Panc1 (cell line): ENCODE results near the gene GAREM2. TPM values are rescaled to one million over a fixed set of nuclear protein-coding genes. Genes with fewer than 3 reads are reported as not detected.

ENCODE experiments used
- ATAC-seq: fragments of 200-7000 bp; cut with Tn5 transposase; 2 replicates; pipeline ENCODE4 v1.9.1; 2020; ENCODE audit warnings: mild to moderate bottlenecking, moderate library complexity
- BruUV-seq: library from RNA; stranded (reverse); fragments of 400-500 nt; replicated peaks from 2 replicates; lab custom pipeline; 2021; lab: Mats Ljungman, UMichigan
- CTCF ChIA-PET: fragments of 300-600 bp; sonication (Branson Sonifier 250); formaldehyde crosslinking; loops from one replicate; lab custom pipeline; 2022; ENCODE audit warnings: antibody characterized with exemption; lab: Charles Lee
- POLR2A ChIA-PET: fragments of 300-600 bp; sonication (Branson Sonifier 250); formaldehyde crosslinking; loops from one replicate; lab custom pipeline; 2022; ENCODE audit warnings: antibody characterized with exemption; lab: Charles Lee
- DNase-seq: peaks from one replicate; pipeline ENCODE4 v3.0.0-alpha.2; 2010; ENCODE audit warnings: low read depth, low spot score
- H3K27ac ChIP-seq: 2 replicates; pipeline ENCODE4 v1.5.1; 2011; ENCODE audit warnings: mild to moderate bottlenecking, low read length, inconsistent platforms
- H3K27me3 ChIP-seq: fragments of 200-500 bp; sonication (Bioruptor generic); 2 replicates; pipeline ENCODE4 v1.6.0; 2014; ENCODE audit warnings: low read length, inconsistent platforms; ENCODE audit not compliant: control insufficient read depth, insufficient read depth
- H3K36me3 ChIP-seq: fragments of 200-500 bp; sonication (Bioruptor generic); 2 replicates; pipeline ENCODE4 v1.5.1; 2014; ENCODE audit warnings: inconsistent platforms, mild to moderate bottlenecking, low read length, moderate library complexity; ENCODE audit not compliant: control insufficient read depth, insufficient read depth
- H3K4me1 ChIP-seq: 2 replicates; pipeline ENCODE4 v1.5.1; 2011; ENCODE audit warnings: inconsistent platforms, mild to moderate bottlenecking, low read length, moderate library complexity; ENCODE audit not compliant: control insufficient read depth, insufficient read depth
- H3K4me3 ChIP-seq, 2 experiments: 2 replicates each; pipeline ENCODE4 v1.5.1; 2011 to 2012; ENCODE audit warnings: low read depth in 2 of 2, low read length in 2 of 2, mild to moderate bottlenecking in 2 of 2, inconsistent platforms in 1 of 2, moderate library complexity in 1 of 2
- H3K9me3 ChIP-seq: fragments of 200-500 bp; sonication (Bioruptor generic); 2 replicates; pipeline ENCODE4 v1.5.1; 2014; ENCODE audit warnings: low read depth, mild to moderate bottlenecking, inconsistent platforms, low read length, moderate library complexity; ENCODE audit not compliant: control insufficient read depth, insufficient read depth
- POLR2AphosphoS5 ChIP-seq: IDR thresholded peaks from 2 replicates; pipeline ENCODE4 v1.6.1; 2012; ENCODE audit warnings: mild to moderate bottlenecking, low read depth, low read length, moderate library complexity
- SIN3A ChIP-seq: IDR thresholded peaks from 2 replicates; pipeline ENCODE4 v1.6.1; 2012; ENCODE audit warnings: low read depth, mild to moderate bottlenecking, low read length, moderate library complexity, borderline replicate concordance; ENCODE audit not compliant: insufficient read depth
- TCF7L2 ChIP-seq: IDR thresholded peaks from 2 replicates; pipeline ENCODE4 v1.6.1; 2011; ENCODE audit warnings: mild to moderate bottlenecking, low read depth, low read length, inconsistent platforms
- in situ Hi-C: cut with HindIII; loops from 2 replicates; pipeline ENCODE4 v1.10.0; 2016; ENCODE audit warnings: low sequenced_read_pairs, low pct_unique_long_range_greater_than_20kb
- intact Hi-C: fragments of 100-400 bp; cut with micrococcal nuclease; formaldehyde crosslinking; loops from one replicate; pipeline ENCODE4 v1.10.0; 2022; ENCODE audit not compliant: unreplicated experiment
- total RNA-seq: library from RNA; stranded (reverse); gene quantifications from one replicate; pipeline ENCODE4 v1.2.1, GENCODE V29; 2021; ENCODE audit not compliant: unreplicated experiment
- TF ChIP-seq, protein P1 (sequence below): fragments of 450-650 bp; IDR thresholded peaks from 2 replicates; pipeline ENCODE4 v1.5.1; 2017; ENCODE audit warnings: mild to moderate bottlenecking
- TF ChIP-seq, protein P2 (sequence below), 2 experiments: IDR thresholded peaks; 2 replicates each; pipeline ENCODE4 v1.6.1; 2011 to 2012; ENCODE audit warnings: low read depth in 2 of 2, control low read depth in 1 of 2, low read length in 1 of 2, mild to moderate bottlenecking in 1 of 2, moderate library complexity in 1 of 2; ENCODE audit not compliant: insufficient read depth in 1 of 2

Gene GAREM2
- total RNA-seq, 1 experiment from 2014 or later, result 12.4 TPM

DNA sequence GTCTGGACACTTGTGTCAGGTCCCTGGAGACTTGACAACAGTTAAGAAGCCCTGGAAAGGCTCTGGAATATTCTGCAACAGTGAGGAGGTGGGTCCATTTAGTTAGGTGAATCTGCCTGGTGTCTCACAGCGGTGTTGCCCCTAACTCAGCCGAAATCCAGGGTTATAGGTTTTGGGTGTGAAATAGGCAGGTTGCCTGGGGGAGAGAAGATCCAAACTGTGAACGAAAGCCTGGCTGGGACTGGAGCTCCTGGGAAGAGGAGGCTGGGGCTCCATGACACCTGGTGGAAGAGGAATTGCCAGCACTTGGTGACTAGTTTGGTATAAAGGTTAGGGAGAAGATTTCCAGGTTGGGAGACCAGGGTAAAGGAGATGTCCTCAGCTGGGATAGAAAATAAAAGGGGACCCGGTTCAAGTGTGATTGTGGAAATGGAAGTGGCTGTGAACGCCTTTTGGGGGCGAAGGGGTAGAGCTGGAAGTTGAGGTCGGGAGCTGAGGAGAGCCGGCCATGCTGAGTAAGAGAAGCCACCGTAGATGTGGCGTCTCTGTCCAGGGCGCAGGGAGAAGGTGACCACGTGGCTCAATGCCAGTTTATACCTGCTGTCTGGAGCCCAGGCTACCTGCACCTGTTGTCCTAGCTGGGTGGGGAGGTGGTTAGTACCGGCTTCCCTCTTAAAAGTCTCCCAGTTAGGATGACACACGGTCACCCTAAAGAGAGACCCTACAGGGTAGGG lies 3.0 kb upstream of the GAREM2 start:
- DNase-seq (no peak), ATAC-seq (no peak)
- in situ Hi-C loops, result no loop called here
- intact Hi-C loops, result no loop called here
- Histone ChIP-seq H3K27ac (no peak overlapping the region), H3K27me3 (no peaks in the 10 kb centered on the region), H3K4me1 (no peaks in the 10 kb centered on the region), H3K9me3 (no peaks in the 10 kb centered on the region), H3K4me3 (no peak overlapping the region), H3K36me3 (no peaks in the 10 kb centered on the region)
- ChIA-PET POLR2A (no interaction called here), CTCF (no interaction called here)
- BruUV-seq, result no TSS peak
- TF ChIP-seq SIN3A (no peak), POLR2AphosphoS5 (no peak), TCF7L2 (no peak)
- TF ChIP-seq, protein P1, sequence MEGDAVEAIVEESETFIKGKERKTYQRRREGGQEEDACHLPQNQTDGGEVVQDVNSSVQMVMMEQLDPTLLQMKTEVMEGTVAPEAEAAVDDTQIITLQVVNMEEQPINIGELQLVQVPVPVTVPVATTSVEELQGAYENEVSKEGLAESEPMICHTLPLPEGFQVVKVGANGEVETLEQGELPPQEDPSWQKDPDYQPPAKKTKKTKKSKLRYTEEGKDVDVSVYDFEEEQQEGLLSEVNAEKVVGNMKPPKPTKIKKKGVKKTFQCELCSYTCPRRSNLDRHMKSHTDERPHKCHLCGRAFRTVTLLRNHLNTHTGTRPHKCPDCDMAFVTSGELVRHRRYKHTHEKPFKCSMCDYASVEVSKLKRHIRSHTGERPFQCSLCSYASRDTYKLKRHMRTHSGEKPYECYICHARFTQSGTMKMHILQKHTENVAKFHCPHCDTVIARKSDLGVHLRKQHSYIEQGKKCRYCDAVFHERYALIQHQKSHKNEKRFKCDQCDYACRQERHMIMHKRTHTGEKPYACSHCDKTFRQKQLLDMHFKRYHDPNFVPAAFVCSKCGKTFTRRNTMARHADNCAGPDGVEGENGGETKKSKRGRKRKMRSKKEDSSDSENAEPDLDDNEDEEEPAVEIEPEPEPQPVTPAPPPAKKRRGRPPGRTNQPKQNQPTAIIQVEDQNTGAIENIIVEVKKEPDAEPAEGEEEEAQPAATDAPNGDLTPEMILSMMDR, result no peak
- TF ChIP-seq, protein P2, sequence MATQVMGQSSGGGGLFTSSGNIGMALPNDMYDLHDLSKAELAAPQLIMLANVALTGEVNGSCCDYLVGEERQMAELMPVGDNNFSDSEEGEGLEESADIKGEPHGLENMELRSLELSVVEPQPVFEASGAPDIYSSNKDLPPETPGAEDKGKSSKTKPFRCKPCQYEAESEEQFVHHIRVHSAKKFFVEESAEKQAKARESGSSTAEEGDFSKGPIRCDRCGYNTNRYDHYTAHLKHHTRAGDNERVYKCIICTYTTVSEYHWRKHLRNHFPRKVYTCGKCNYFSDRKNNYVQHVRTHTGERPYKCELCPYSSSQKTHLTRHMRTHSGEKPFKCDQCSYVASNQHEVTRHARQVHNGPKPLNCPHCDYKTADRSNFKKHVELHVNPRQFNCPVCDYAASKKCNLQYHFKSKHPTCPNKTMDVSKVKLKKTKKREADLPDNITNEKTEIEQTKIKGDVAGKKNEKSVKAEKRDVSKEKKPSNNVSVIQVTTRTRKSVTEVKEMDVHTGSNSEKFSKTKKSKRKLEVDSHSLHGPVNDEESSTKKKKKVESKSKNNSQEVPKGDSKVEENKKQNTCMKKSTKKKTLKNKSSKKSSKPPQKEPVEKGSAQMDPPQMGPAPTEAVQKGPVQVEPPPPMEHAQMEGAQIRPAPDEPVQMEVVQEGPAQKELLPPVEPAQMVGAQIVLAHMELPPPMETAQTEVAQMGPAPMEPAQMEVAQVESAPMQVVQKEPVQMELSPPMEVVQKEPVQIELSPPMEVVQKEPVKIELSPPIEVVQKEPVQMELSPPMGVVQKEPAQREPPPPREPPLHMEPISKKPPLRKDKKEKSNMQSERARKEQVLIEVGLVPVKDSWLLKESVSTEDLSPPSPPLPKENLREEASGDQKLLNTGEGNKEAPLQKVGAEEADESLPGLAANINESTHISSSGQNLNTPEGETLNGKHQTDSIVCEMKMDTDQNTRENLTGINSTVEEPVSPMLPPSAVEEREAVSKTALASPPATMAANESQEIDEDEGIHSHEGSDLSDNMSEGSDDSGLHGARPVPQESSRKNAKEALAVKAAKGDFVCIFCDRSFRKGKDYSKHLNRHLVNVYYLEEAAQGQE (IDR thresholded peaks at IDR 0.05; ENCODE audit: insufficient read depth in 1 of 2, low read depth in 2 of 2, low read length in 1 of 2), result no peak

DNA sequence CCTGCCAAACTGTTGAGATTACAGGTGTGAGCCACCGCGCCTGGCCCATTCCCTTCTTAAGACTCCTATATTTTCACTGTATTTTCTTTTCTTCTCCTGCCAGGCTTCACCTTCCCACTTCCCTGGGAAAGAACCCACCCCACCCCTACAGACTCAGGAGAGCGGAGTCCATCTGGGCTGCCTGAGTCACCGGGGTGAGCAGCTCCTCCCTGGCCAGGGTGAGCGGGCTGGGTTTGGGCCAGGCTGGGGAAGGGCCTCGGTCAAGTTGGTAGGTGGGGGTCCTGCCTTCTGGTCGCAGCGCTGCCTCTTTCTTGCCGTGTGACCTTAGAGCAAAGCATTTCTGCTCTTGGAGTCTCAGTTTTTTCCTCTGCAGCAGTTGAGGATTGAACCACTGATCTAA lies 2.1 kb upstream of the GAREM2 start:
- POLR2A ChIA-PET, result no interaction called here
- H3K27ac ChIP-seq, result no peak overlapping the region
- no peak overlapping the region for H3K4me3 ChIP-seq
- H3K9me3 ChIP-seq, result no peaks in the 10 kb centered on the region
- no peak for ATAC-seq
- no TSS peak for BruUV-seq
- TF ChIP-seq, protein P1, result no peak
- TF ChIP-seq TCF7L2, result no peak
- no peak for TF ChIP-seq POLR2AphosphoS5
- no peak for TF ChIP-seq SIN3A
- TF ChIP-seq, protein P2 (IDR thresholded peaks at IDR 0.05; ENCODE audit: insufficient read depth in 1 of 2, low read depth in 2 of 2, low read length in 1 of 2), result no peak
- H3K4me1 ChIP-seq, result peaks cover 6% of the 10 kb centered on the region
- in situ Hi-C loops (no loop called here), intact Hi-C loops (no loop called here)
- H3K36me3 ChIP-seq, result no peaks in the 10 kb centered on the region
- no peaks in the 10 kb centered on the region for H3K27me3 ChIP-seq
- no peak for DNase-seq
- CTCF ChIA-PET, result no interaction called here
